Activated T-cell treated with anti-CD3 and anti-CD28 coated beads, Interleukin-2, amount 50 U/mL, for 4 hours (primary cell): ENCODE data around the gene ZNF485. TPM values are rescaled to one million over a fixed set of nuclear protein-coding genes. Genes with fewer than 3 reads are reported as not detected.
"Not testable (repeated sequence)": the region's sequence is repeated elsewhere in the genome, so short reads cannot be mapped to it uniquely, and the experiment has no call there.

Experiments used
- ATAC-seq, 2 donors: fragments of 200-7000 bp; cut with Tn5 transposase; one replicate each; pipeline ENCODE4 v1.10.0; 2021
- DNase-seq: peaks from one replicate; pipeline ENCODE4 v3.0.0-alpha.2; 2020
- H3K27me3 Mint-ChIP-seq: one replicate; pipeline ENCODE4 v1.8.0; 2021; ENCODE audit warnings: low read depth, mixed read lengths
- H3K36me3 Mint-ChIP-seq: one replicate; pipeline ENCODE4 v1.8.0; 2022; ENCODE audit warnings: mixed read lengths; ENCODE audit not compliant: insufficient read depth
- H3K4me1 Mint-ChIP-seq: one replicate; pipeline ENCODE4 v1.8.0; 2021; ENCODE audit warnings: low read depth, mixed read lengths
- H3K4me3 Mint-ChIP-seq: one replicate; pipeline ENCODE4 v1.8.0; 2021; ENCODE audit warnings: mild to moderate bottlenecking, moderate library complexity, mixed read lengths
- H3K9me3 Mint-ChIP-seq: one replicate; pipeline ENCODE4 v1.8.0; 2021; ENCODE audit warnings: mixed read lengths
- total RNA-seq, 3 donors: library from RNA; stranded (reverse); gene quantifications; one replicate each; pipeline ENCODE4 v1.2.1, GENCODE V29; 2021

The ZNF485 gene
- total RNA-seq = 10 to 100 TPM in 1 of 3 donors, 1 to 10 TPM in 2; 7.7 to 10.1 (median 8.0) TPM

GRCh38 chr10:43606323-43607198, at the start of gene ZNF485:
TSS of gene ZNF485 (plus strand) at chr10:43606438. CDS start at chr10:43607051, 613 bp downstream.
- no peaks in the 10 kb centered on the region for H3K9me3 Mint-ChIP-seq
- H3K4me1 Mint-ChIP-seq = peaks cover 28% of the 10 kb centered on the region
- H3K27me3 Mint-ChIP-seq = no peaks in the 10 kb centered on the region
- peaks cover 27% of the 10 kb centered on the region for H3K36me3 Mint-ChIP-seq
- peak; percentile 64 for DNase-seq
- H3K4me3 Mint-ChIP-seq = peak within 1 kb of the TSS; percentile 85
- ATAC-seq = peak; percentile 93 to 95

- no peak for ATAC-seq
- Mint-ChIP-seq H3K36me3 (peaks cover 62% of the 10 kb centered on the region), H3K4me3 (no peak overlapping the region), H3K27me3 (no peaks in the 10 kb centered on the region), H3K4me1 (no peaks in the 10 kb centered on the region), H3K9me3 (peaks cover 64% of the 10 kb centered on the region)
- DNase-seq = no peak
Measured at GRCh38 chr10:43557214-43557613, 49.0 kb upstream of the ZNF485 start.

- peaks cover 1% of the 10 kb centered on the region for H3K9me3 Mint-ChIP-seq
- no peaks in the 10 kb centered on the region for H3K27me3 Mint-ChIP-seq
- DNase-seq (no peak), ATAC-seq (no peak)
- H3K4me1 Mint-ChIP-seq = peaks cover 37% of the 10 kb centered on the region
- no peak overlapping the region for H3K4me3 Mint-ChIP-seq
- peaks cover 30% of the 10 kb centered on the region for H3K36me3 Mint-ChIP-seq
Measured at GRCh38 chr10:43569681-43570080, 36.6 kb upstream of the ZNF485 start.

- H3K4me1 Mint-ChIP-seq = peaks cover 50% of the 10 kb centered on the region
Measured at GRCh38 chr10:43570971-43571370, 35.3 kb upstream of the ZNF485 start.

GRCh38 chr10:43573250-43574000, 32.8 kb upstream of the ZNF485 start:
- H3K36me3 Mint-ChIP-seq = peaks cover 10% of the 10 kb centered on the region
- H3K27me3 Mint-ChIP-seq = no peaks in the 10 kb centered on the region
- H3K4me3 Mint-ChIP-seq = peak overlapping the region; percentile 67
- peak; percentile 5 for DNase-seq
- peaks cover 57% of the 10 kb centered on the region for H3K4me1 Mint-ChIP-seq
- ATAC-seq = no peak
- H3K9me3 Mint-ChIP-seq = peaks cover 18% of the 10 kb centered on the region

More at GRCh38 chr10:43570971-43571370, 35.3 kb upstream of the ZNF485 start:
- H3K4me3 Mint-ChIP-seq = no peak overlapping the region
- ATAC-seq (no peak), DNase-seq (no peak)
- peaks cover 13% of the 10 kb centered on the region for H3K9me3 Mint-ChIP-seq
- H3K36me3 Mint-ChIP-seq = peaks cover 22% of the 10 kb centered on the region
- no peaks in the 10 kb centered on the region for H3K27me3 Mint-ChIP-seq

GRCh38 chr10:43574001-43574892, 32.0 kb upstream of the ZNF485 start, which contains the start of gene ZNF239:
TSS of gene ZNF239 (minus strand) at chr10:43574616. CDS start at chr10:43558079, 16,537 bp downstream.
- ATAC-seq (peak; percentile 93 to 97), DNase-seq (peak; percentile 83)
- no peaks in the 10 kb centered on the region for H3K27me3 Mint-ChIP-seq
- H3K4me1 Mint-ChIP-seq = peaks cover 57% of the 10 kb centered on the region
- H3K9me3 Mint-ChIP-seq = peaks cover 18% of the 10 kb centered on the region
- H3K4me3 Mint-ChIP-seq = peak within 1 kb of the TSS; percentile 84
- H3K36me3 Mint-ChIP-seq = peaks cover 10% of the 10 kb centered on the region

GRCh38 chr10:43574906-43575305, 31.3 kb upstream of the ZNF485 start:
- ATAC-seq (no peak), DNase-seq (no peak)
- Mint-ChIP-seq H3K36me3 (peaks cover 10% of the 10 kb centered on the region), H3K4me1 (peaks cover 57% of the 10 kb centered on the region), H3K4me3 (peak overlapping the region; percentile 84), H3K27me3 (no peaks in the 10 kb centered on the region), H3K9me3 (peaks cover 18% of the 10 kb centered on the region)

- no peak for ATAC-seq
- H3K4me3 Mint-ChIP-seq = peak overlapping the region; percentile 71
- H3K4me1 Mint-ChIP-seq = peaks cover 51% of the 10 kb centered on the region
- DNase-seq = no peak
- peaks cover 18% of the 10 kb centered on the region for H3K9me3 Mint-ChIP-seq
- H3K27me3 Mint-ChIP-seq = no peaks in the 10 kb centered on the region
- peaks cover 6% of the 10 kb centered on the region for H3K36me3 Mint-ChIP-seq
Measured at GRCh38 chr10:43576062-43576461, 30.2 kb upstream of the ZNF485 start.

GRCh38 chr10:43576580-43576979, 29.7 kb upstream of the ZNF485 start:
- peaks cover 4% of the 10 kb centered on the region for H3K36me3 Mint-ChIP-seq
- no peaks in the 10 kb centered on the region for H3K27me3 Mint-ChIP-seq
- DNase-seq (no peak), ATAC-seq (peak in 1 of 2 donors; percentile 8)
- peaks cover 18% of the 10 kb centered on the region for H3K9me3 Mint-ChIP-seq
- peaks cover 46% of the 10 kb centered on the region for H3K4me1 Mint-ChIP-seq
- H3K4me3 Mint-ChIP-seq = peak overlapping the region; percentile 71

- no peak for DNase-seq
- Mint-ChIP-seq H3K9me3 (no peaks in the 10 kb centered on the region), H3K27me3 (no peaks in the 10 kb centered on the region), H3K4me1 (no peaks in the 10 kb centered on the region), H3K36me3 (no peaks in the 10 kb centered on the region), H3K4me3 (no peak overlapping the region)
- ATAC-seq = no peak
Measured at GRCh38 chr10:43584051-43584450, 22.2 kb upstream of the ZNF485 start.

GRCh38 chr10:43585046-43585445, 21.2 kb upstream of the ZNF485 start:
- no peaks in the 10 kb centered on the region for H3K9me3 Mint-ChIP-seq
- H3K36me3 Mint-ChIP-seq = no peaks in the 10 kb centered on the region

GRCh38 chr10:43585981-43586729, 20.1 kb upstream of the ZNF485 start:
- ATAC-seq = no peak
- no peak for DNase-seq
- Mint-ChIP-seq H3K4me3 (no peak overlapping the region), H3K36me3 (no peaks in the 10 kb centered on the region), H3K27me3 (no peaks in the 10 kb centered on the region), H3K4me1 (no peaks in the 10 kb centered on the region), H3K9me3 (peaks cover 5% of the 10 kb centered on the region)

More at GRCh38 chr10:43585046-43585445, 21.2 kb upstream of the ZNF485 start:
- DNase-seq (no peak), ATAC-seq (no peak)
- Mint-ChIP-seq H3K27me3 (no peaks in the 10 kb centered on the region), H3K4me1 (no peaks in the 10 kb centered on the region), H3K4me3 (no peak overlapping the region)

- not testable (repeated sequence) for H3K9me3 Mint-ChIP-seq, ATAC-seq, H3K4me3 Mint-ChIP-seq, H3K27me3 Mint-ChIP-seq, H3K4me1 Mint-ChIP-seq, H3K36me3 Mint-ChIP-seq, DNase-seq
Measured at GRCh38 chr10:43586730-43587115, 19.5 kb upstream of the ZNF485 start.
